Measurements from ENCODE around the gene ATP6V1C2.

- TF ChIP-seq NRF1 (conservative IDR thresholded peaks at IDR 0.05 in 1 of 2, IDR thresholded peaks at IDR 0.05 in 1 of 2) (no peak), YY1 (IDR thresholded peaks at IDR 0.05; ENCODE audit: borderline replicate concordance in 1 of 3, control insufficient read depth in 1 of 3, extremely low read depth in 1 of 3, insufficient read depth in 3 of 3, insufficient read length in 1 of 3, insufficient replicate concordance in 2 of 3, low read depth in 1 of 3, low read length in 2 of 3) (no peak), KLF1 (tag; IDR thresholded peaks at IDR 0.05) (no peak), GTF2F1 (IDR thresholded peaks at IDR 0.05; ENCODE audit: low read depth, low read length) (no peak), POLR2A (conservative IDR thresholded peaks at IDR 0.05) (no peak), POLR2AphosphoS5 (IDR thresholded peaks at IDR 0.05; ENCODE audit: control insufficient read depth, insufficient read depth, low read depth, low read length) (no peak), RFX5 (IDR thresholded peaks at IDR 0.05; ENCODE audit: low read depth, low read length) (no peak), CTCF (IDR thresholded peaks at IDR 0.05 in 2 of 3, conservative IDR thresholded peaks at IDR 0.05 in 1 of 3; ENCODE audit: insufficient read depth in 2 of 3, low read depth in 1 of 3, low read length in 3 of 3) (no peak), ZNF76 (CRISPR knock-in tag; IDR thresholded peaks at IDR 0.05; ENCODE audit: borderline replicate concordance) (no peak), E4F1 (CRISPR knock-in tag; IDR thresholded peaks at IDR 0.05; ENCODE audit: borderline replicate concordance) (no peak), ILK (tag; IDR thresholded peaks at IDR 0.05; ENCODE audit: borderline replicate concordance, low read depth) (no peak), ZNF707 (CRISPR knock-in tag; conservative IDR thresholded peaks at IDR 0.05) (no peak), RBM25 (IDR thresholded peaks at IDR 0.05; ENCODE audit: low read depth, low read length, severe bottlenecking) (no peak)
Measured at GRCh38 chr2:10680214-10680613, 41.2 kb upstream of the ATP6V1C2 start.

Measured in K562 (cell line).